HG03575 (cell line): Measurements from ENCODE around the gene PEX6.
A peak's percentile ranks its signal among the peaks of the same experiment; 100 is the strongest.

Source experiments
- ATAC-seq: cut with Tn5 transposase; IDR thresholded peaks from one replicate; pipeline ENCODE4 v1.9.1; 2021; ENCODE audit not compliant: unreplicated experiment, insufficient number of reproducible peaks, low FRiP score; ENCODE audit errors: extremely low read depth

PEX6 gene

GRCh38 chr6:42939810-42940167, 39.2 kb downstream of the PEX6 start:
- ATAC-seq, result no peak

- ATAC-seq, result no peak
Observed at GRCh38 chr6:42938987-42939809, 39.8 kb downstream of the PEX6 start.

- ATAC-seq, result no peak
Observed at GRCh38 chr6:42938428-42938796, 40.6 kb downstream of the PEX6 start.

- ATAC-seq, result no peak
Observed at GRCh38 chr6:42937548-42938427, 41.2 kb downstream of the PEX6 start.

- no peak for ATAC-seq
Observed at GRCh38 chr6:42936398-42936797, 42.6 kb downstream of the PEX6 start.

GRCh38 chr6:42935322-42935721, 43.7 kb downstream of the PEX6 start:
- ATAC-seq, result no peak

GRCh38 chr6:42933205-42933604, 45.8 kb downstream of the PEX6 start:
- no peak for ATAC-seq

GRCh38 chr6:42932412-42932811, 46.6 kb downstream of the PEX6 start:
- no peak for ATAC-seq

GRCh38 chr6:42929821-42930360, 49.1 kb downstream of the PEX6 start:
- no peak for ATAC-seq

GRCh38 chr6:42928986-42929820, 49.8 kb downstream of the PEX6 start, which contains the start of gene CNPY3:
CNPY3 (plus strand) TSS chr6:42929480; CDS start chr6:42929571, 91 bp downstream.
- peak; percentile 52 for ATAC-seq

- no peak for ATAC-seq
Observed at GRCh38 chr6:42925248-42925857, 53.6 kb downstream of the PEX6 start.

- no peak for ATAC-seq
Observed at GRCh38 chr6:42923666-42924065, 55.3 kb downstream of the PEX6 start.

GRCh38 chr6:42921801-42922200, 57.2 kb downstream of the PEX6 start:
- ATAC-seq, result no peak

- ATAC-seq, result no peak
Observed at GRCh38 chr6:42916288-42916687, 62.7 kb downstream of the PEX6 start.

- ATAC-seq, result no peak
Observed at GRCh38 chr6:42915732-42916131, 63.2 kb downstream of the PEX6 start, which contains the start of gene PTCRA. PTCRA (plus strand) TSS chr6:42916053; CDS start chr6:42916070, 17 bp downstream.

- ATAC-seq, result no peak
Observed at GRCh38 chr6:42914546-42914945, 64.4 kb downstream of the PEX6 start.
